Fibroblast of villous mesenchyme (primary cell): ENCODE results near the gene CEP131. TPM values are rescaled to one million over a fixed set of nuclear protein-coding genes. Genes with fewer than 3 reads are reported as not detected.

ENCODE experiments used
- DNase-seq: peaks from one replicate; pipeline ENCODE4 v3.0.0-alpha.2; 2010; ENCODE audit warnings: low read depth
- H3K4me3 ChIP-seq: 2 replicates; pipeline ENCODE4 v1.5.1; 2011; ENCODE audit warnings: low read depth, mild to moderate bottlenecking, low read length
- total RNA-seq: library from RNA; depleted of rRNA; stranded (reverse); fragments of >200 nt; gene quantifications from 2 replicates; pipeline ENCODE4 v1.2.3, GENCODE V29; 2012
- TF ChIP-seq, protein P1 (sequence below): IDR thresholded peaks from 2 replicates; pipeline ENCODE4 v1.5.1; 2012; ENCODE audit warnings: low read depth, mild to moderate bottlenecking, low read length; ENCODE audit not compliant: insufficient read depth

The CEP131 gene
- total RNA-seq, 1 donor = 9.9 TPM

DNA sequence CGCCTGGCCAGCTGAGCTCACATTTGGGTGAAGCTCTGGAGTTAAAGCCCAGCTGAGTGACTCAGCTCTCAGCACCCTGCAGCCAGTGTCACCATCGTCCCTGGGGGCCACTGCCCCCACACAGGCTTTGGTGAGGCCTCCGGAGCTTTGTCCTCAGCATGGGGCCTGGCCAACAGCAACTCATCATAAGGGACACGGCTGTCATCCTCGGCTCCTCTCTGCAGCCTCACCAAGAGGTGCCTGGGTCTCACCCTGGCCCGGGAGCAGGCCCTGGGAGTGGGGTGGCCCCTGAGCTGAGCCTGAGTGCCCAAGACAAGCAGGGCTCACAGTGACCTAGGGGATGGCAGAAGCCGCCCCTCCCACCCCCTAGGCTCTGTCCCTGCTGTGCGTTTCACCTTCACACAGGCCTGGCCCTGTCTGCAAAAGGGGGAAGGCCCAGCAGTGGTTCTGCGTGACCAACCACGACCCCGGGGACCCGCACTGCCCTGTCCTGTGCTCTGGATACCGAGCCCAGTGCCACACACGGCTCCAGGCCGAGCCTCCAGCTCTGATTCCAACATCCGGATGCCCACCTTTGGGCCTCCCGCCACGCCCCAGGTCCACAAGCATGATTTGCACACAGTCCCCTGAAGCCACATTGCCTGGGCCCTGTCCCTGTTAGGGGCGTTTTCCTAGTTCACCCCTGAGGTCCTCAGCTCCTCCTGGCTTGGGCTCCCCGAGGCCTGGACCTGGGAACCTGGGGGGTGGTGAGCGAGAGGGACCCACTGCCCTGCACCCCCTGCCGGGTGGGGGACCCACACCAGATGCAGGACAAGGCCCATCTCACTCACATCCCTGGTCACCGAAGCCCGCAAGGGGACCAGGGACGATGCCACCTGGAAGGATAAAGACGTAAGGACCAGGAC lies 34.9 kb downstream of the CEP131 start:
- no peak overlapping the region for H3K4me3 ChIP-seq
- DNase-seq = no peak
- TF ChIP-seq, protein P1, sequence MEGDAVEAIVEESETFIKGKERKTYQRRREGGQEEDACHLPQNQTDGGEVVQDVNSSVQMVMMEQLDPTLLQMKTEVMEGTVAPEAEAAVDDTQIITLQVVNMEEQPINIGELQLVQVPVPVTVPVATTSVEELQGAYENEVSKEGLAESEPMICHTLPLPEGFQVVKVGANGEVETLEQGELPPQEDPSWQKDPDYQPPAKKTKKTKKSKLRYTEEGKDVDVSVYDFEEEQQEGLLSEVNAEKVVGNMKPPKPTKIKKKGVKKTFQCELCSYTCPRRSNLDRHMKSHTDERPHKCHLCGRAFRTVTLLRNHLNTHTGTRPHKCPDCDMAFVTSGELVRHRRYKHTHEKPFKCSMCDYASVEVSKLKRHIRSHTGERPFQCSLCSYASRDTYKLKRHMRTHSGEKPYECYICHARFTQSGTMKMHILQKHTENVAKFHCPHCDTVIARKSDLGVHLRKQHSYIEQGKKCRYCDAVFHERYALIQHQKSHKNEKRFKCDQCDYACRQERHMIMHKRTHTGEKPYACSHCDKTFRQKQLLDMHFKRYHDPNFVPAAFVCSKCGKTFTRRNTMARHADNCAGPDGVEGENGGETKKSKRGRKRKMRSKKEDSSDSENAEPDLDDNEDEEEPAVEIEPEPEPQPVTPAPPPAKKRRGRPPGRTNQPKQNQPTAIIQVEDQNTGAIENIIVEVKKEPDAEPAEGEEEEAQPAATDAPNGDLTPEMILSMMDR = no peak

DNA sequence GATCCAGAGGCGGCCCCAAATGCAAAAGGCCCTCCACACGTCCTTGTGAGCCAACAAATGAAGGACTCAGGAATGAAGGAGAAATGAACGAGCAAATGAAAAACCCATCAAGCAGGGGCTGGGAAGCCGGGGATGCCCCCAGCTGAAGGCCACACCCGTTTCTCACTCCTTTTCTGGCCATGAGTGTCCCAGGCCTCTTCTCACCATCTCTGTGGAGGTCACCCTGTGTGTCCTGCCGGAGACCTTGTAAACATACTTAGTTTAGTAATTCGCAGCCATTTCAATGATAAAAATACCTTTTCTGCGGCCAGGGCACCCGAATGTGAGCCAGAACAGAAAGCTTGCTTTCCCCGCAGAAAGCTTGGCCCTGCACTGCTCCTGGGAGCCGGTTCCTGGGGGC lies 35.6 kb downstream of the CEP131 start:
- TF ChIP-seq, protein P1 = no peak
- H3K4me3 ChIP-seq = no peak overlapping the region
- no peak for DNase-seq

DNA sequence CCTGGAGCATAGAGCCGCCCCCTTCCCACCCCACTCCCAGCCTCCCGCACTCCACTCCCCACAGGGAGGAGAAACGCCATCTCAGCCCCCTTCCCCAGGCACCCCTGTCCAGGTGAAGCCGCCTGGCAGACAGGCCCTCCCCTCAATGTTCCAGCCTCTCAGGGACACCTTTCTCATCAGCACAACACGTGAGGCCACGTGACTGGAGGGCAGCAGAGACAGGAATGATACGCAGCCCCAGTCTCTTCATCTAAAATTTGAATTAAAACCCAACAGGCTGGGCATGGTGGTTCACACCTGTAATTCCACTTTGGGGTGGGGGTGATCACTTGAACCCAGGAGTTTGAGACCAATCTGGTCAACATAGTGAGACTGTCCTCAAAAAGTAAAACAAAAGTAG lies 36.6 kb downstream of the CEP131 start:
- DNase-seq = no peak
- no peak overlapping the region for H3K4me3 ChIP-seq
- TF ChIP-seq, protein P1 = no peak

DNA sequence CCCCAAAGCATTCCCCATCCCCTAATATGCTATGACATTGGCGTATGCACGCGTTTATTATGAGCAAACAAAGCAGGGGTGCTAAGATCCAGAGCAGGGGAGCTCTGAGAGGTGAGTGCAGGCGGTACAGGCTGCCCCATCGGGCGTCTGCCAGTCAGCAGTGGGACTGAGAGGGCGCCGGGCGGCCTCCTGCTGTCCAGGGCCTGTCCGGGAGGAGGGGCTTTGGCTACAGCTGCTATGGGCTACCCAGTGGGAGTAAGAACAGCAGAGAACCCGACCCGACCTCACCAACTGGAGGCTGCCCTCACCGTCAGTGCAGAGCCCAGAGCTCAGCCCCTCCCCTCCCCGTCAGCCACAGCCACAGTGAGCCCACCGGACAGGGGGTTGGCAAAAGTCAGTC lies 38.2 kb downstream of the CEP131 start:
- no peak overlapping the region for H3K4me3 ChIP-seq
- DNase-seq = no peak
- TF ChIP-seq, protein P1 = no peak

DNA sequence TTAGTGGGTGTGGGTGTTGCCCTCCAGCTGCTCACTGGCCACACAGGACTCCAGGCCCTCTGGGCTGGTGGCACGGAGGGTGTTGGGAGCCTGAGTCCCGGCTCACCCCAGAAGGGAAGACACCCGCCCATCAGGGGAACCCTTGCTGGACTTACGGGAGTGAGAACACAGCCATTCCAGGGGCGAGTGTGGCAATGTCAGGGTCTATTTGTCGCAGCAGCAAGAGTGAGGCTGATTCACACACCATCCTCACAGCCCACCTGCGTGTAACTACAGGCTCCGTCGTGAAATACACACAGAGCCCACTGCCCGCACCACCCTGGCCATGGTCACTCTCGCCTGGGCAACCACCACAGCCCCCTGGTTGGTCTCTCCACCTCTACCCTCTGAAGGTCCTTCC lies 39.0 kb downstream of the CEP131 start:
- no peak overlapping the region for H3K4me3 ChIP-seq
- DNase-seq = no peak
- TF ChIP-seq, protein P1 = no peak

DNA sequence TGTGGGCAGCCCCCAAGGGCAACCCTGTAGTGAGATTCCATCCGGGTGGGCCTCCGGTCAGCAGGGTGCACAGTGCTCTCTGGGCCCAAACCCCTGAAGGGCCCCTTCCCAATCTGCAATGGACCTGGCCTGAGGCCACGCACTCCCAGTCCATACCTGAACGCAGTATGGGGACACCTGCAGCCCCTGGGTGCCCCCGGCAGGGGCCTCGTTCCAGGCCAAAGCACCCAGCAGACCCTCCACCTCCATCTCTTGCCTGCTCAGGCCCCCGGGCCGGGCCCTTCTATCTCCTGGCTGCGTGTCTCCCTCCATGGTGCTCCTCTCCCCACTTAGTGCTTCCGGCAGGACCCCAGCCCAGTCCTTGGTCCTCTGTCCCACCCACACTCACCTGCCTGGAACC lies 39.4 kb downstream of the CEP131 start:
- TF ChIP-seq, protein P1 = no peak
- no peak for DNase-seq
- H3K4me3 ChIP-seq = no peak overlapping the region
